Left hindlimb (tissue), 1 donor: ENCODE results near the gene CCL7.
"Not testable (repeated sequence)": the region's sequence is repeated elsewhere in the genome, so short reads cannot be mapped to it uniquely, and the experiment has no call there.

Experiments
- DNase-seq: peaks from one replicate; pipeline ENCODE4 v3.0.0-alpha.2; 2018

The CCL7 gene

GRCh38 chr17:34269969-34270368 lies at the start of gene CCL7:
CCL7 (plus strand) TSS chr17:34270221; CDS start chr17:34270291, 70 bp downstream.
- DNase-seq: no peak

GRCh38 chr17:34220752-34221395 lies 49.1 kb upstream of the CCL7 start:
- no peak for DNase-seq

- DNase-seq: no peak
These were observed 48.6 kb upstream of the CCL7 start for GRCh38 chr17:34221411-34221810.

GRCh38 chr17:34222722-34223497 lies 47.1 kb upstream of the CCL7 start:
- no peak for DNase-seq

GRCh38 chr17:34225046-34225445 lies 45.0 kb upstream of the CCL7 start:
- no peak for DNase-seq

GRCh38 chr17:34226011-34226743 lies 43.8 kb upstream of the CCL7 start:
- no peak for DNase-seq

GRCh38 chr17:34226744-34227034 lies 43.3 kb upstream of the CCL7 start:
- DNase-seq: no peak

GRCh38 chr17:34227293-34227692 lies 42.7 kb upstream of the CCL7 start:
- DNase-seq: not testable (repeated sequence)

GRCh38 chr17:34227707-34228106 lies 42.3 kb upstream of the CCL7 start:
- no peak for DNase-seq

GRCh38 chr17:34228781-34229180 lies 41.2 kb upstream of the CCL7 start:
- DNase-seq: no peak

GRCh38 chr17:34230342-34230741 lies 39.7 kb upstream of the CCL7 start:
- DNase-seq: no peak

- no peak for DNase-seq
These were observed 35.4 kb upstream of the CCL7 start for GRCh38 chr17:34234616-34235015.

GRCh38 chr17:34235389-34236028 lies 34.5 kb upstream of the CCL7 start:
- DNase-seq: peak; percentile 67

GRCh38 chr17:34236281-34236892 lies 33.6 kb upstream of the CCL7 start:
- DNase-seq: no peak

GRCh38 chr17:34237458-34237857 lies 32.6 kb upstream of the CCL7 start:
- DNase-seq: no peak

GRCh38 chr17:34241062-34241461 lies 29.0 kb upstream of the CCL7 start:
- peak; percentile 74 for DNase-seq

GRCh38 chr17:34242587-34243363 lies 27.2 kb upstream of the CCL7 start:
- no peak for DNase-seq

- DNase-seq: no peak
These were observed 26.4 kb upstream of the CCL7 start for GRCh38 chr17:34243364-34244320.

- DNase-seq: no peak
These were observed 24.6 kb upstream of the CCL7 start for GRCh38 chr17:34245351-34245905.

GRCh38 chr17:34246446-34246845 lies 23.6 kb upstream of the CCL7 start:
- no peak for DNase-seq

GRCh38 chr17:34246881-34247280 lies 23.1 kb upstream of the CCL7 start:
- no peak for DNase-seq
